Stomach (tissue), 4 donors: ENCODE results near the gene L3MBTL1.

Experiments used
- CTCF ChIP-seq, 7 experiments: fragments of 450-650 bp in 4 of 7; fragments of 200-600 bp in 3 of 7; sonication (generic) in 3 of 7; IDR thresholded peaks; one replicate each; pipeline ENCODE4 v1.5.1; 2016 to 2019; ENCODE audit warnings: antibody characterized with exemption in 7 of 7, control low read depth in 2 of 7, mild to moderate bottlenecking in 1 of 7
- POLR2A ChIP-seq, 4 donors: fragments of 450-650 bp; IDR thresholded peaks; one replicate each; pipeline ENCODE4 v1.6.1; 2016; ENCODE audit warnings: antibody characterized with exemption in 4 of 4, control low read depth in 2 of 4, mild to moderate bottlenecking in 1 of 4, moderate library complexity in 1 of 4
- POLR2AphosphoS5 ChIP-seq, 3 donors: sonication (generic); formaldehyde crosslinking; IDR thresholded peaks; one replicate each; pipeline ENCODE4 v1.6.1; 2016; ENCODE audit warnings: antibody characterized with exemption in 3 of 3

DNA sequence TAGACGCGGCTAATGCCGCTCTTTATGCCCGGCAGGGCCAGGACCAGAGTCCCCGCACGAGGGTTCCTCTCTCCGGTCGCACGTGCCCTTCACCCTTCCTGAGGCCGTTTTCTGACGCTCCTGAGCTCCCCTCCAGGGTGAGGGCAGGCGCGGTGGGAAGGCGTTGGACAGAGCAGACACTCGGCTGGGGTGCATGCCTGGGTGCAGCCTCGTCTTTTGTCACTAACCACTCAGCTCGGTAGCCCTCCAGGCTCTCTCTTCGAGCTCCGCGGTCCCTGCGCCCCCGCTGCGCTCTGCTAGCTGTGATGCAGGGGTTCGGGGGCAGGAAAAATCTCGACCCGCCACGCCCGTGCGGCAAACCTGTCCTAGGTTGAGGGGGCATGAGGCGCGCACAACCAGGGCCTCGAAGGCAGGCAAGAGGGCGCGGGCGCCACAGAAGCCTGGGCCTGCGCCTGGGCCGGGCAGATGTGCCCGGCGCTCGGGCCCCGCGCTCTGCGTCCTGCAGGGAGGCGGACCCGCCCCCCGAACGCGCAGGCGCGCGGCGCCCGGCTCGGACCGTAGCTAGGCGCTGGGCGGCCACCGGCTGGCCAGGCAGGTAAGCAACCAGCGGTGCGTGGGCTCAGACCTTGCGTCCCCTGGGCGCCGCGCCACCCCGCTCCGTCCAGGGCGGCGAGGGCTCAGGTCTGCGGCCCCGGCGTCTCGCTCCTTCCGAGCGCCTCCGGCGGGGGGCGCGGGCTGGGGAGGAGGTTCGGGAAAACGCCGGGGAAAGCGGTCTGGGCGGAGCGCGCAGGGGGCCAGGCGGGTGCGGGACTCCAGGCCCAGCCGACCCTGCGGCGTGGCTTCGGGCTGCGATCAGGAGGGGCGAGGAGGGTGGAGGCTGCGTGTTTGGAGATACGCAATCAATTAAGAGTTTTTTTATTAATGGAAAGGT is at the start of gene L3MBTL1:
- TF ChIP-seq POLR2AphosphoS5 (IDR thresholded peaks at IDR 0.05) (no peak), POLR2A (IDR thresholded peaks at IDR 0.05) (no peak), CTCF (IDR thresholded peaks at IDR 0.05) (no peak)
